ENCODE measurements around the gene OBP2A. TPM values are rescaled to one million over a fixed set of nuclear protein-coding genes. Genes with fewer than 3 reads are reported as not detected.

OBP2A gene
- total RNA-seq, 4 donors from 2014 or later, result not detected

- intact Hi-C loops (cut with DNase I), result no loop called here
- TF ChIP-seq POLR2A (IDR thresholded peaks at IDR 0.05), result no peak
- TF ChIP-seq CTCF (IDR thresholded peaks at IDR 0.05), result no peak
- DNase-seq, result peak; percentile 52 to 69
- no peak overlapping the region for H3K4me3 ChIP-seq (replicated peaks in 1 of 3)
- no peaks in the 10 kb centered on the region for H3K27me3 ChIP-seq
- no peak overlapping the region for H3K27ac ChIP-seq
- H3K36me3 ChIP-seq, result no peaks in the 10 kb centered on the region
- WGBS, 2 donors, result 36 to 37% methylated on average over 9 of the region's 9 CpGs
- no peaks in the 10 kb centered on the region for H3K9me3 ChIP-seq
- peaks cover 0 to 6% of the 10 kb centered on the region in 2 donors for H3K4me1 ChIP-seq
Measured at GRCh38 chr9:135567311-135567710, 21.4 kb downstream of the OBP2A start.

GRCh38 chr9:135568026-135568425, 22.1 kb downstream of the OBP2A start:
- H3K27me3 ChIP-seq, result no peaks in the 10 kb centered on the region
- no peak overlapping the region for H3K27ac ChIP-seq
- peaks cover 0 to 6% of the 10 kb centered on the region in 2 donors for H3K4me1 ChIP-seq
- H3K9me3 ChIP-seq, result no peaks in the 10 kb centered on the region
- intact Hi-C loops (cut with DNase I), result no loop called here
- DNase-seq, result no peak
- no peaks in the 10 kb centered on the region for H3K36me3 ChIP-seq
- no peak overlapping the region for H3K4me3 ChIP-seq (replicated peaks in 1 of 3)
- WGBS, 2 donors, result 91 to 95% methylated on average over 6 of the region's 6 CpGs
- TF ChIP-seq CTCF (IDR thresholded peaks at IDR 0.05) (no peak), POLR2A (IDR thresholded peaks at IDR 0.05) (no peak)

GRCh38 chr9:135570456-135570855, 24.5 kb downstream of the OBP2A start:
- 60 to 64% methylated on average over 3 of the region's 3 CpGs for WGBS, 2 donors
- H3K27ac ChIP-seq, result no peak overlapping the region
- TF ChIP-seq POLR2A (IDR thresholded peaks at IDR 0.05) (no peak), CTCF (IDR thresholded peaks at IDR 0.05) (no peak)
- peaks cover 0 to 16% of the 10 kb centered on the region in 2 donors for H3K4me1 ChIP-seq
- intact Hi-C loops (cut with DNase I), result no loop called here
- no peak overlapping the region for H3K4me3 ChIP-seq (replicated peaks in 1 of 3)
- no peaks in the 10 kb centered on the region for H3K36me3 ChIP-seq
- H3K9me3 ChIP-seq, result no peaks in the 10 kb centered on the region
- no peak for DNase-seq
- no peaks in the 10 kb centered on the region for H3K27me3 ChIP-seq

GRCh38 chr9:135572233-135572632, 26.3 kb downstream of the OBP2A start:
- no peak for DNase-seq
- Histone ChIP-seq H3K36me3 (no peaks in the 10 kb centered on the region), H3K27ac (no peak overlapping the region), H3K27me3 (no peaks in the 10 kb centered on the region), H3K4me3 (replicated peaks in 1 of 3) (no peak overlapping the region), H3K4me1 (peaks cover 0 to 15% of the 10 kb centered on the region in 2 donors), H3K9me3 (no peaks in the 10 kb centered on the region)
- 91 to 93% methylated on average over 2 of the region's 2 CpGs for WGBS, 2 donors
- intact Hi-C loops (cut with DNase I), result no loop called here
- TF ChIP-seq CTCF (IDR thresholded peaks at IDR 0.05) (no peak), POLR2A (IDR thresholded peaks at IDR 0.05) (no peak)

GRCh38 chr9:135573124-135573523, 27.2 kb downstream of the OBP2A start:
- Histone ChIP-seq H3K4me1 (peaks cover 0 to 11% of the 10 kb centered on the region in 2 donors), H3K27me3 (no peaks in the 10 kb centered on the region), H3K9me3 (no peaks in the 10 kb centered on the region), H3K36me3 (no peaks in the 10 kb centered on the region), H3K4me3 (replicated peaks in 1 of 3) (no peak overlapping the region), H3K27ac (no peak overlapping the region)
- no peak for DNase-seq
- WGBS, 2 donors, result 80 to 88% methylated on average over 1 of the region's 1 CpG
- no peak for TF ChIP-seq CTCF (IDR thresholded peaks at IDR 0.05)
- TF ChIP-seq POLR2A (IDR thresholded peaks at IDR 0.05), result no peak
- intact Hi-C loops (cut with DNase I), result no loop called here
